HG03520 (cell line): Measurements from ENCODE around the gene PELI1.

Source experiments
- ATAC-seq: cut with Tn5 transposase; IDR thresholded peaks from one replicate; pipeline ENCODE4 v1.9.1; 2021; ENCODE audit warnings: mild to moderate bottlenecking, moderate library complexity; ENCODE audit not compliant: unreplicated experiment

The PELI1 gene

GRCh38 chr2:64157792-64158191, 13.6 kb upstream of the PELI1 start:
- ATAC-seq, result no peak

- no peak for ATAC-seq
Measured at GRCh38 chr2:64153811-64154210, 9.6 kb upstream of the PELI1 start.

- no peak for ATAC-seq
Measured at GRCh38 chr2:64151476-64151875, 7.3 kb upstream of the PELI1 start.

- ATAC-seq, result no peak
Measured at GRCh38 chr2:64145714-64146113, 1.5 kb upstream of the PELI1 start.

- no peak for ATAC-seq
Measured at GRCh38 chr2:64145119-64145518, 899 bp upstream of the PELI1 start.

GRCh38 chr2:64143169-64144056, 807 bp downstream of the PELI1 start:
- ATAC-seq, result peak; percentile 7

GRCh38 chr2:64142741-64143168, 1.5 kb downstream of the PELI1 start:
- ATAC-seq, result no peak

GRCh38 chr2:64141674-64142405, 2.4 kb downstream of the PELI1 start:
- no peak for ATAC-seq

- ATAC-seq, result no peak
Measured at GRCh38 chr2:64140665-64141200, 3.5 kb downstream of the PELI1 start.

GRCh38 chr2:64139956-64140355, 4.3 kb downstream of the PELI1 start:
- no peak for ATAC-seq

- ATAC-seq, result no peak
Measured at GRCh38 chr2:64137996-64138395, 6.2 kb downstream of the PELI1 start.

GRCh38 chr2:64137567-64137966, 6.7 kb downstream of the PELI1 start:
- ATAC-seq, result no peak

GRCh38 chr2:64135421-64135820, 8.8 kb downstream of the PELI1 start:
- ATAC-seq, result no peak

GRCh38 chr2:64134813-64135212, 9.4 kb downstream of the PELI1 start:
- no peak for ATAC-seq

- ATAC-seq, result no peak
Measured at GRCh38 chr2:64133828-64134227, 10.4 kb downstream of the PELI1 start.

- ATAC-seq, result no peak
Measured at GRCh38 chr2:64133354-64133753, 10.9 kb downstream of the PELI1 start.

- no peak for ATAC-seq
Measured at GRCh38 chr2:64130333-64130732, 13.9 kb downstream of the PELI1 start.

- ATAC-seq, result no peak
Measured at GRCh38 chr2:64128943-64129391, 15.3 kb downstream of the PELI1 start.

- ATAC-seq, result no peak
Measured at GRCh38 chr2:64128406-64128805, 15.8 kb downstream of the PELI1 start.

GRCh38 chr2:64127119-64127518, 17.1 kb downstream of the PELI1 start:
- no peak for ATAC-seq

- no peak for ATAC-seq
Measured at GRCh38 chr2:64126601-64127000, 17.6 kb downstream of the PELI1 start.

GRCh38 chr2:64124571-64124970, 19.6 kb downstream of the PELI1 start:
- ATAC-seq, result no peak
